Memory B cell (primary cell): ENCODE data around the gene ASS1.

ENCODE experiments used
- ATAC-seq: fragments of 150-1000 bp; cut with Tn5 transposase; 2 replicates; pipeline ENCODE4 v1.10.0; 2021; ENCODE audit warnings: low read depth, mild to moderate bottlenecking, moderate library complexity
- DNase-seq, 2 donors: peaks; one replicate each; pipeline ENCODE4 v3.0.0; 2022; ENCODE audit warnings: low spot score in 2 of 2
- H3K27ac Mint-ChIP-seq: one replicate; pipeline ENCODE4 v1.8.0; 2022; ENCODE audit warnings: mild to moderate bottlenecking, moderate library complexity, mixed read lengths
- H3K27me3 Mint-ChIP-seq: one replicate; pipeline ENCODE4 v1.8.0; 2022; ENCODE audit warnings: mixed read lengths
- H3K36me3 Mint-ChIP-seq: one replicate; pipeline ENCODE4 v1.8.0; 2022; ENCODE audit warnings: mild to moderate bottlenecking, mixed read lengths
- H3K4me1 Mint-ChIP-seq: one replicate; pipeline ENCODE4 v1.8.0; 2022; ENCODE audit warnings: mixed read lengths
- H3K4me3 Mint-ChIP-seq: one replicate; pipeline ENCODE4 v1.8.0; 2022; ENCODE audit warnings: mild to moderate bottlenecking, moderate library complexity, mixed read lengths
- H3K9me3 Mint-ChIP-seq: one replicate; pipeline ENCODE4 v1.8.0; 2022; ENCODE audit warnings: mixed read lengths

ASS1 gene

DNA sequence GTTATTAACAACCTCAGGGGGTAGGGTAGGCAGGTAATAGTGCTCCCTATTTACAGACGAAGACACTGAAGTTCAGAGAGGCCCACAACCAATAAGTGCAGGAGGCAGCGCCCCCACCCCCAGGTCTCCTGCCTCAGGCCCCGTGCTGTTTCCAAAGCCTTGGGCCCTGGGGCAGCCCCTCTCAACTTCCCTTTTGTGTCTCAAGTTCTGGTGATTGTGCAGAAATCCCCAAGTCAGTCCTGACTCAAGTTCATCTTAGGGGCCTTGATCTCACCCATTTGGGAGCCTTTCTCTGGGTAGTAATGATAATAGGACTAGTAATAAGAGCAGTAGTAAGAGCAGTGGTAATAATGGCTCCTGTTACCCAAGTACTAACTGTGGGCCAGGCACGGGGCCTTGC lies 35.5 kb upstream of the ASS1 start:
- Mint-ChIP-seq H3K4me1 (no peaks in the 10 kb centered on the region), H3K27me3 (peaks cover 4% of the 10 kb centered on the region), H3K36me3 (no peaks in the 10 kb centered on the region), H3K27ac (no peak overlapping the region), H3K9me3 (no peaks in the 10 kb centered on the region), H3K4me3 (no peak overlapping the region)
- DNase-seq (no peak), ATAC-seq (no peak)

DNA sequence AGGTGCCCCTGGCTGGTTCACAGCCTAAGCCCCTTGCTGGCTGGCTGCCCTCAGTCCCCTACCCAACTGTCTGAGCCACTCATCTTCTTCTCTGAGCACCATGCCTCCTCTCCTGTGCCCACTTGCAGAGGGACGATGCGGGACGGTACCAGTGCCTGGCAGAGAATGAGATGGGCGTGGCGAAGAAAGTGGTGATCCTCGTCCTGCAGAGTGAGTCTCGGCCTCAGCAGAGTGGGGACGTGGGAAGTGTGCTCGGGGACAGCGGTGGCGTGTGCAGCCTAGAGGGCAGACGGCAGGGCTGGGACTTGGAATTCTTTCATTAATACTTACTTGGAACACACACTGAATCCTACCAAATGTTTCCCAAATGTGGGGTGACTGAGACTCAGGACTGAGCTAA lies 34.3 kb upstream of the ASS1 start:
- Mint-ChIP-seq H3K4me1 (no peaks in the 10 kb centered on the region), H3K36me3 (no peaks in the 10 kb centered on the region), H3K27ac (no peak overlapping the region), H3K9me3 (no peaks in the 10 kb centered on the region), H3K4me3 (no peak overlapping the region), H3K27me3 (peaks cover 5% of the 10 kb centered on the region)
- ATAC-seq: no peak
- no peak for DNase-seq

DNA sequence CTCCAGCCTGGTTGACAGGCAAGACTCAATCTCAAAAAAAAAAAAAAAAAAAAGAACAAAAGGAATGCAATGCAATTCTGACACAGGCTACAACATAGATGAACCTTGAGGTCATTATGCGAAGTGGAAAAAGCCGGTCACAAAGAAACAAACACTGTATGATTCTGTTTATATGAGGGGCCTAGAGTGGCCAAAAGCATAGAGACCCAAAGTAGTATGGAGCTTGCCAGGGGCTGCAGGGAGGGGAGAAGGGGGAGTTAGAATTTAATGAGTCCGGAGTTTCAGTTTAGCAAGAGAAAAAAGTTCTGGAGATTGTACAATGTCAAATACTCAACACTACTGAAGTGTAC lies 33.2 kb upstream of the ASS1 start:
- no peak overlapping the region for H3K27ac Mint-ChIP-seq
- H3K4me3 Mint-ChIP-seq: no peak overlapping the region
- ATAC-seq (no peak), DNase-seq (no peak)
- H3K9me3 Mint-ChIP-seq: no peaks in the 10 kb centered on the region
- H3K27me3 Mint-ChIP-seq: peaks cover 5% of the 10 kb centered on the region
- no peaks in the 10 kb centered on the region for H3K36me3 Mint-ChIP-seq
- H3K4me1 Mint-ChIP-seq: no peaks in the 10 kb centered on the region

DNA sequence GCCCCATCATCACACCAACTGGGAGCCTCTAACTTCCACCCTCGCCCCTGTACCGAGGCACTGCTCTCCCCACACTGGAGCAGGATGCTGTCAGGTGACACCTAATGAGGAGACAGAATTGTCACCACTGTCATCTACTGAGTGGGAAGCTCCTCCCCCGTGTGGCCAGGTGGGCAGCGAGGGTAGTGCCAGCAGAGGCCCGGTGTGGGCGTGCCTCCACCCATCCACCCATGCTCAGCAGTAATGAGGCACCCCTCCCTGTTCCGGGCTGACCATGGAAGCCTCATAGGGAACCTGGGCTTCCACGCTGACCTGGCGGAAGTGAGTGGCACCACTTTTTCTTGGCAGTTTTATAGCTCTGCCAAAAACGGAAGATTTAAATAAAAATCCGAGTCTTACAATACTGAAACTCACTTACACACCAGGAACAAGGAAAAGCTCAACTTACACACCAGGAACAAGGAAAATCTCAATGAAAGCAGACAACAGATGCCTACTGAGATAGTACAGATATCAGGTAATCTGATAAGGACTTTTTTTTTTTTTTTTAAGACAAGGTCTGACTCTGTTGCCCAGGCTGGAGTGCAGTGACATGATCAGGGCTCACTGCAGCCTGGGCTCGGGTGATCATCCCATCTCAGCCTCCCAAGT lies 30.6 kb upstream of the ASS1 start:
- no peaks in the 10 kb centered on the region for H3K4me1 Mint-ChIP-seq
- ATAC-seq: no peak
- H3K9me3 Mint-ChIP-seq: no peaks in the 10 kb centered on the region
- H3K36me3 Mint-ChIP-seq: no peaks in the 10 kb centered on the region
- H3K27ac Mint-ChIP-seq: no peak overlapping the region
- DNase-seq: no peak
- H3K27me3 Mint-ChIP-seq: peaks cover 5% of the 10 kb centered on the region
- H3K4me3 Mint-ChIP-seq: no peak overlapping the region

DNA sequence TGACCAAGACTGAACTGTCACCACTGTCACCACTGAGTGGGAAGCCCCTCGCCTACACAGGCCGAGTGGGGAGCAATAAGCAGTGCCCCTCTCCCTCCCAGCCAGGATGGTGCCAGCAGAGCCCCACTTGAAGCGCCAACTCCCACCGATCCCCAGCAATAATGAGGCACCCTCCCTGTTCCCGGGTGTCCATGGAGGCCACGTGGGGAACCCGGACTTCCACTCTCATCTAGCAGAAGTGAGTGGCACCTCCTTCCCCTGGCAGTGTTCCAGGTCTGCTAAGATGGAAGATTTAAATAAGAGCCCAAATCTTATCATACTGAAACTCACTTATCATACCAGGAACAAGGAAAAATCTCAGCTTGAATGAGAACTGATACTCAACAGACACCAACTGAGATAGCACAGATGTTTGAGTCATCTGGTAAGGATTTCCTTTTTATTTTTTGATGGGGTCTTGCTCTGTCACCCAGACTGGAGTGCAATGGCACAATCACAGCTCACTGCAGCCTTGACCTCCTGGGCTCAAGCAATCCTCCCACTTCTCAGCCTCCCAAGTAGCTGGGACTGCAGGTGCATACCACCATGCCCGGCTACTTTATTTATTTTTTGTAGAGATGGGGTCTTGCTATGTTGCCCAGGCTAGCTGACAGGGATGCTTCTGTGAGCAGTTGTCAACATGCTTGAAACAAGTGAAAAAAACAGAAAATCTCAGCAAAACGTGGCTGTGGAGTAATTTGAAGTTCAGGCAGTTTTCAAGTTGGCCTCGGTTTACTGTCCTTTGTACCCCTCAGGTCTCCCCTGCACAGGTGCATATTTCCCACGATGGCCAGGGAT lies 29.6 kb upstream of the ASS1 start:
- Mint-ChIP-seq H3K36me3 (no peaks in the 10 kb centered on the region), H3K4me3 (no peak overlapping the region), H3K4me1 (no peaks in the 10 kb centered on the region)

DNA sequence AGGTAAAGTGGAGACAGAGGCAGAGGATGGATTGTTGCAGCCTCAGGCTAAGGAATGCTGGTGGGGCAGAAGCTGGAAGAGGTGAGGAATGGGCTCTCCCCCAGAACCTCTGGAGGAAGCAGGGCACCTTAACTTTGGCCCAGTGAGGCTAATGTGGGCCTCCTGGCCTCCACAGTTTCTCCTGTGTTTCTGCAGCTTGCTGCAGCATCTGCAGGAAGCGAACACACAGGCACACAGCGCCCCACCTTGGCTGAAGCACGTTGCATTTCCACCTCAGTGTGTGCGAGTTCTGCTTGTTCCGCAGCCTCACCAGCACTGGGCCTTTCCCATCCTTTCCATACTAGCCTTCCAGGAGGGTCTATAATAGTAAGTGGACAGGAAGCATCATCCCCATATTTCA lies 27.2 kb upstream of the ASS1 start:
- Mint-ChIP-seq H3K9me3 (no peaks in the 10 kb centered on the region), H3K36me3 (no peaks in the 10 kb centered on the region), H3K27me3 (peaks cover 8% of the 10 kb centered on the region), H3K27ac (no peak overlapping the region), H3K4me1 (no peaks in the 10 kb centered on the region), H3K4me3 (no peak overlapping the region)
- ATAC-seq (no peak), DNase-seq (no peak)

More for the DNA sequence above, 29.6 kb upstream of the ASS1 start:
- ATAC-seq: no peak
- H3K27ac Mint-ChIP-seq: no peak overlapping the region
- H3K27me3 Mint-ChIP-seq: peaks cover 8% of the 10 kb centered on the region
- DNase-seq: no peak
- no peaks in the 10 kb centered on the region for H3K9me3 Mint-ChIP-seq

DNA sequence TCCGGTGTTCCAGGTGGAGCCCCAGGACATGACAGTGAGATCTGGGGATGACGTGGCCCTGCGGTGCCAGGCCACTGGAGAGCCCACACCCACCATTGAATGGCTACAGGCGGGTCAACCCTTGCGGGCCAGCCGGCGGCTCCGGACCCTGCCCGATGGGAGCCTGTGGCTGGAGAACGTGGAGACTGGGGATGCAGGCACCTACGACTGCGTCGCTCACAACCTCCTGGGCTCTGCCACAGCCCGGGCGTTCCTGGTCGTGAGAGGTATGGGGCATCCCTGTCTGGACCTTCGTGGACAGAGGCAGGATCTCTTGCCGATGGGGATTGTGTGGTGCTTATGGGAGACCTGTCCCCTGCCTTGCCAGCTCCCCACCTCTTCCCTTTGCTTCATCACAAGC lies 26.0 kb upstream of the ASS1 start:
- H3K27ac Mint-ChIP-seq: no peak overlapping the region
- H3K4me3 Mint-ChIP-seq: no peak overlapping the region
- H3K4me1 Mint-ChIP-seq: no peaks in the 10 kb centered on the region
- DNase-seq (no peak), ATAC-seq (no peak)
- no peaks in the 10 kb centered on the region for H3K36me3 Mint-ChIP-seq
- peaks cover 8% of the 10 kb centered on the region for H3K27me3 Mint-ChIP-seq
- H3K9me3 Mint-ChIP-seq: no peaks in the 10 kb centered on the region

DNA sequence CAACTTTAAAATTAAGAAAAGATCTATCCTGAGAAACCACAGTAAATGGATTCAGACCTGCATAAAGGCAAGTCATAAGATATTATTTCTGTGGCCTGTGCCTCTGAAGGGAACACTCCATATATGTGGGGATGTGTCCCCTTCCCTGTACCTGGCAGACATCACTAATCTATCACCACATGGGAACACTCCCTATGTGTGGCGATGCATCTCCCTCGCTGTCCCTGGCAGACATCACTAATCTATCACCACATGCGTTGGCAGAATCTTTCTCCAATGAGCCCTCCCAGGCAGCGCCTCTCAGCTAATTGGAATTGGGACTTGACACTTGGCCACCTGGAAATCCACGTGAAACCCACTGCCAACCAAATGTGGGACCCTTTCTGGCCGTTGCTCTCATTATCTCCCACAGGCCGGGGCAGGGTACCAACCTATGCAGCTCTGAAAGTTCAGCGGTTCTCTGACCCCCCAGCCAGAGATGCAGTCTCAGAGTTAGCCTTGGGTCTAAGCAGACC lies 25.2 kb upstream of the ASS1 start:
- ATAC-seq (no peak), DNase-seq (no peak)
- no peak overlapping the region for H3K4me3 Mint-ChIP-seq
- no peaks in the 10 kb centered on the region for H3K4me1 Mint-ChIP-seq
- H3K36me3 Mint-ChIP-seq: no peaks in the 10 kb centered on the region
- no peaks in the 10 kb centered on the region for H3K9me3 Mint-ChIP-seq
- peaks cover 3% of the 10 kb centered on the region for H3K27me3 Mint-ChIP-seq
- no peak overlapping the region for H3K27ac Mint-ChIP-seq

DNA sequence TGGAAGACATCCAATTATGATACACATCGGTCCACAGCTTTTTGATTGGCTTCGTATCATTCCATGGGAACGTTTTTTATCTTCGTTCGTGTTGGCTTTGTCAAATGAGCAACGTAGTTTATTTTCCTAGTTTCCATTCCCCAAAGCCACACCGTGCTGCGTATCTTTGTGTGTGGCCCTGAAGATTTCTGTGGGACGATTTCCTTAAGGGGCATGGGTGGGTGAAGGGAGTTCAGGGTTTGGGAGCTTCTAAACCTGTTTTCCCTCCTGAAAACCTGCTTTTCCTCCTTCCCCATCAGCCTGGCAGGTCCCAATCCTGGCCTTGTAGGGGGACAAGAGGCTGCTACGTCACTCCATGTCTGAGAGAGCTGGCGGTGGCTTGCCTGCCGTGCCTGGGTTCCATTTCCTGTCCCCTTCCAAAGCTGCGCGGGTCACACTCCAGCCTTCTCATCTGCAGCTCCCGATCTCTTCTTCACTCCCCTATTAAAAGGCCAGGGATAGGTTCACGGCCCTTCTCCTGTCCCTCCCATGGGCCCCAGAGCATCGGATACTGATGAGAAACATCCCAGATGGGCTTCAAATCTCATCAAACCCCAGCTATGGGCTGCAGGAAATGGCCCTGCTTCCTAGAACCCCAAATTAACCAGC lies 23.5 kb upstream of the ASS1 start:
- Mint-ChIP-seq H3K27me3 (peaks cover 8% of the 10 kb centered on the region), H3K27ac (no peak overlapping the region), H3K9me3 (no peaks in the 10 kb centered on the region), H3K4me1 (no peaks in the 10 kb centered on the region), H3K4me3 (no peak overlapping the region), H3K36me3 (no peaks in the 10 kb centered on the region)
- DNase-seq: no peak
- ATAC-seq: no peak

DNA sequence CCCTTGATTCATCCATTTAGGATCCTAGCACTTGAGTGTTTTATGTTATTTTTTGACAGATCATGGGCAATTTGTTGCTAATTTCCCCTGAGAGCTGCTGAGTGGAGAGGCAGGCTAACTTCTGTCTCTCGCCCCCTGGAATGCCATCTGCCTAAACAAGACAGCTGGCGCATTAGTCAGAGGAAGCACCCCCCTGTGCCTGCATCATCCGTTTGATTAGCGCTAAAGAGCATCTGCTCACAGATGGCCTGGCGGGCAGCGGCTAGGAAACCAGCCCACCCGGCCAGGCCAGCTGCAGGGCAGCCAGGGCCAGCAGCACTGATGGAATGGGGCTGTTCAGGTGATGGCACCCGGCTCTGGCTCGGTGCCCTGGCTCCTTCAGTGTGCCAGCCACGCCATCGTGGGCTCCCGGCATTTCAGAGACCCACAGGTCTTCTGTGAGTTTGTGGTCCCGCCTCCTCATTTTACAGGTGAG lies 22.9 kb upstream of the ASS1 start:
- no peak for DNase-seq
- Mint-ChIP-seq H3K27ac (no peak overlapping the region), H3K9me3 (no peaks in the 10 kb centered on the region)

DNA sequence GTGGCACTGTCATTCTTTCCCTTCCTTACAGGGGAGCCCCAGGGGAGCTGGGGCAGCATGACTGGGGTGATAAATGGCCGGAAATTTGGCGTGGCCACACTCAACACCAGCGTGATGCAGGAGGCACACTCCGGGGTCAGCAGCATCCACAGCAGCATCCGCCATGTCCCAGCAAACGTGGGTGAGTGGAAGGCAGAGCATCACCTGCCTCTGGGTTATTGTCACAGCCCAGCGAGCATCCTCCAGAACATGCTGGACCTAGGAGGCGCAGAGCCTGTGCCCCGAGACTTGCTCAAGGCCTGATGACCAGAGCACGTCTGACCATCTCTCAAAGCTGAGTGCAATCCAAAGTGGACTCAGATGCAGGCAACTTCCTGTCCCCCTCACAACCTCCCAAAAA lies 22.2 kb upstream of the ASS1 start:
- H3K27me3 Mint-ChIP-seq: peaks cover 12% of the 10 kb centered on the region
- no peaks in the 10 kb centered on the region for H3K4me1 Mint-ChIP-seq
- H3K9me3 Mint-ChIP-seq: no peaks in the 10 kb centered on the region
- no peak for DNase-seq
- H3K27ac Mint-ChIP-seq: no peak overlapping the region
- no peak for ATAC-seq
- H3K4me3 Mint-ChIP-seq: no peak overlapping the region
- H3K36me3 Mint-ChIP-seq: no peaks in the 10 kb centered on the region

More for the DNA sequence above, 22.9 kb upstream of the ASS1 start:
- ATAC-seq: no peak
- H3K36me3 Mint-ChIP-seq: no peaks in the 10 kb centered on the region
- H3K4me1 Mint-ChIP-seq: no peaks in the 10 kb centered on the region
- no peak overlapping the region for H3K4me3 Mint-ChIP-seq
- peaks cover 11% of the 10 kb centered on the region for H3K27me3 Mint-ChIP-seq

DNA sequence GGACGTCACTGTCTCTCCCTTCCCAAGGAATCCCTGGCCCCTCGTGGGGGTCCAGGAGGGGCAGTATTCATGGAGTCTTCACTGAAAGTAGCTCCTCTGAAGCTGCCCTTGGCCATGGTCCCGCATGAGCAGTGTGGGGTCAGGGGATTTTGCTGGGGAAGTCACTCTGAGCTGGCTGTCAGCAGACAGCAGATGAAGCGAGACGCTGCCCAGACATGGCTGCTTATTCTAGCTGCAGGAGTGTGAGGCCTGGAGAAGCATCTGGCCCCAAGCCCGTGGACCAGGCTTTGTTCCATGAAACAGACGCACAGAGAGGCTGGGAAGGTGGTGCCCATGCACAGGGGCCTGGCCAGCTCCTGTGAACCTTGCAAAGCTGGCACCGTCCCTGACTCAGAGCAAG lies 21.5 kb upstream of the ASS1 start:
- ATAC-seq: no peak
- no peak overlapping the region for H3K4me3 Mint-ChIP-seq
- H3K4me1 Mint-ChIP-seq: no peaks in the 10 kb centered on the region
- DNase-seq: no peak
- H3K9me3 Mint-ChIP-seq: no peaks in the 10 kb centered on the region
- H3K27me3 Mint-ChIP-seq: peaks cover 12% of the 10 kb centered on the region
- no peak overlapping the region for H3K27ac Mint-ChIP-seq
- H3K36me3 Mint-ChIP-seq: no peaks in the 10 kb centered on the region

DNA sequence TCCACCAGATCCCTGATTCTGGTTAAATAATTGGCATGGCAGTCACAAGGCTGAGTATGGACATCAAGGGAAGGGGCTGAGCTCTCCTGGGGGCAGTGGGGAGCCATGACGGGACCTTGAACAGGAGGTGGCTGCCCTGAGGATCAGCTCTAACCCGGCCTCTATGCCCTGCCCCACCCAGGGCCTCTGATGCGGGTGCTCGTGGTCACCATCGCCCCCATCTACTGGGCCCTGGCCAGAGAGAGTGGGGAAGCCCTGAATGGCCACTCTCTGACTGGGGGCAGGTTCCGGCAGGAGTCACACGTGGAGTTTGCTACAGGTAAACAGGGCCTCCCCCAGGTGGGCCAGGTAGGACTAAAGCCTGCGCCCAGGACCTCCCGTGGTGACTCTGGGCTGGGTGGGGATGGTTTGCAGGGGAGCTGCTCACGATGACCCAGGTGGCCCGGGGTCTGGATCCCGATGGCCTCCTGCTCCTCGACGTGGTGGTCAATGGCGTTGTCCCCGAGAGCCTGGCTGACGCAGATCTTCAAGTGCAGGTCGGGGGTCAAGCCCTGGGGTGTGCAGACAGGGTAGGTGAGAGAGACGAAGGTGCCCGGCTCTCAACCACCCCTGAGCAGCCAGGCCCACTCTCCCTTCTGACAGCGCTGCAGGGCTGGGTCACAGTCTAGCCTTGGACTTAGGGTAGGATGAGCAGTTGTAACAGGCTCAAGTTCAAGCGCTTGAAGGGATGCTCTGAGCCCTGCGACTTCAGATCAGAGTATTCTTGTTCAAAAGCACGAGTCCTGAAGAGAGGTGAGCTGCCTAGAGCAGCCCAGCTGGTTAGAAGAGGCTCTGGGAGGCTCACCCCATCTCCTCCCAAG lies 19.9 kb upstream of the ASS1 start:
- no peak for DNase-seq
- Mint-ChIP-seq H3K27me3 (peaks cover 14% of the 10 kb centered on the region), H3K4me3 (no peak overlapping the region), H3K36me3 (no peaks in the 10 kb centered on the region), H3K9me3 (peaks cover under 1% of the 10 kb centered on the region), H3K4me1 (no peaks in the 10 kb centered on the region), H3K27ac (no peak overlapping the region)
- ATAC-seq: no peak
